Liver (tissue), 3 donors: ENCODE results near the gene PHF20.

Experiments used
- NR2F2 ChIP-seq: IDR thresholded peaks from 2 replicates; pipeline ENCODE4 v1.6.1; 2016; ENCODE audit warnings: antibody characterized with exemption
- YY1 ChIP-seq: IDR thresholded peaks from 2 replicates; pipeline ENCODE4 v1.6.1; 2016; ENCODE audit warnings: antibody characterized with exemption, mild to moderate bottlenecking
- TF ChIP-seq, protein P1 (sequence below): fragments of 150-350 bp; IDR thresholded peaks from 2 replicates; pipeline ENCODE4 v1.5.1; 2017; ENCODE audit warnings: improper control_type of control experiment, low read depth, low read length; ENCODE audit not compliant: missing input control
- TF ChIP-seq, protein P2 (sequence below): IDR thresholded peaks from 2 replicates; pipeline ENCODE4 v1.6.1; 2016; ENCODE audit warnings: antibody characterized with exemption
- donor health status: healthy.
- donor health status: healthy.

DNA sequence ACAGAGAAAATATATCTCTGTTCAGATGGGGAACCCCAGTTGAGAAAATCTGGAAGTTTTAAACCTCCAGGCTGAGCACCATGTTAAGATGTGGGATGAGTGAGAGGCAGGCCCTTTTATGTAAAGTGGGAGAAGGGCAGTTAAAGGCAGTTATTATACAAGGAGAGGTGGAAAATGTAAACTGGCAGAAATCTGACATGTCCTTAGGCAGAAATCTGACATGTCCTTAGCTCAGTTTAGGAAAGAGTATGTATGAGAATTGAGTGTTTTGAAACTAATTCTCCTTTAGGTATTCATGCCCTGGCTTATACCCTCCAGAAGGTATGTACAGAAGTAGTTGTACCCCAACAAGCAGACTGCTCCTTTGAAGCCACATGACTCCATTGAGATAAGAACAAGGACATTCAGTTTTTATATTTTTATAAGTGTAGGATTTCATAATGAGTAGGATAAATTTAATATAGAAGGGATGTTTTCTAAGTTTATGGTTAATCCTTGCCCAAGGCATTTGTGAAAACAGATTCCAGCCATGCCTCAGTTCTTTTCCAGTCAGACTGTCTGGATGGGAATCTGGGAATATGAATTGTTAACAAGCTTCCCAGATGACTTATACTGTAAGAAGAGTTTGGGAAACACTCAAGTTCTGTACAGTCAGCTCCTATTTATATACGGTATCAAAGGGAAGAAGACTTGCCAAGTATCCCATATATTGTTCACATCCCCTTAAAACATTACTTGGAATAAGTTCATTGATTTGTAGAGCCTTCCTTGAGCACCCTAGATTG is 94.8 kb downstream of the PHF20 start:
- TF ChIP-seq, protein P1, sequence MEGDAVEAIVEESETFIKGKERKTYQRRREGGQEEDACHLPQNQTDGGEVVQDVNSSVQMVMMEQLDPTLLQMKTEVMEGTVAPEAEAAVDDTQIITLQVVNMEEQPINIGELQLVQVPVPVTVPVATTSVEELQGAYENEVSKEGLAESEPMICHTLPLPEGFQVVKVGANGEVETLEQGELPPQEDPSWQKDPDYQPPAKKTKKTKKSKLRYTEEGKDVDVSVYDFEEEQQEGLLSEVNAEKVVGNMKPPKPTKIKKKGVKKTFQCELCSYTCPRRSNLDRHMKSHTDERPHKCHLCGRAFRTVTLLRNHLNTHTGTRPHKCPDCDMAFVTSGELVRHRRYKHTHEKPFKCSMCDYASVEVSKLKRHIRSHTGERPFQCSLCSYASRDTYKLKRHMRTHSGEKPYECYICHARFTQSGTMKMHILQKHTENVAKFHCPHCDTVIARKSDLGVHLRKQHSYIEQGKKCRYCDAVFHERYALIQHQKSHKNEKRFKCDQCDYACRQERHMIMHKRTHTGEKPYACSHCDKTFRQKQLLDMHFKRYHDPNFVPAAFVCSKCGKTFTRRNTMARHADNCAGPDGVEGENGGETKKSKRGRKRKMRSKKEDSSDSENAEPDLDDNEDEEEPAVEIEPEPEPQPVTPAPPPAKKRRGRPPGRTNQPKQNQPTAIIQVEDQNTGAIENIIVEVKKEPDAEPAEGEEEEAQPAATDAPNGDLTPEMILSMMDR, result no peak
- TF ChIP-seq YY1 (no peak), NR2F2 (no peak)
- TF ChIP-seq, protein P2, sequence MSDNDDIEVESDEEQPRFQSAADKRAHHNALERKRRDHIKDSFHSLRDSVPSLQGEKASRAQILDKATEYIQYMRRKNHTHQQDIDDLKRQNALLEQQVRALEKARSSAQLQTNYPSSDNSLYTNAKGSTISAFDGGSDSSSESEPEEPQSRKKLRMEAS, result no peak
